GM18870 (cell line): ENCODE data around the gene SLC47A2.
"Not testable (repeated sequence)": the region's sequence is repeated elsewhere in the genome, so short reads cannot be mapped to it uniquely, and the experiment has no call there.

ENCODE experiments used
- ATAC-seq: cut with Tn5 transposase; IDR thresholded peaks from one replicate; pipeline ENCODE4 v1.9.1; 2021; ENCODE audit warnings: moderate library complexity; ENCODE audit not compliant: unreplicated experiment

Gene SLC47A2

GRCh38 chr17:19716108-19717030 lies at the start of gene SLC47A2:
Gene SLC47A2 (minus strand): TSS chr17:19716584. CDS start chr17:19716555, 29 bp downstream.
- ATAC-seq, result no peak

- no peak for ATAC-seq
These were observed 49.6 kb upstream of the SLC47A2 start for GRCh38 chr17:19766016-19766415.

- ATAC-seq, result not testable (repeated sequence)
These were observed 47.6 kb upstream of the SLC47A2 start for GRCh38 chr17:19763991-19764390.

- no peak for ATAC-seq
These were observed 47.0 kb upstream of the SLC47A2 start for GRCh38 chr17:19763416-19763815.

- ATAC-seq, result no peak
These were observed 46.2 kb upstream of the SLC47A2 start for GRCh38 chr17:19762515-19762961.

- ATAC-seq, result no peak
These were observed 44.4 kb upstream of the SLC47A2 start for GRCh38 chr17:19760746-19761145.

- ATAC-seq, result no peak
These were observed 43.5 kb upstream of the SLC47A2 start for GRCh38 chr17:19759568-19760549.

- no peak for ATAC-seq
These were observed 41.3 kb upstream of the SLC47A2 start for GRCh38 chr17:19757536-19758180.

GRCh38 chr17:19756546-19756945 lies 40.2 kb upstream of the SLC47A2 start:
- ATAC-seq, result no peak

GRCh38 chr17:19755821-19756510 lies 39.6 kb upstream of the SLC47A2 start:
- no peak for ATAC-seq

GRCh38 chr17:19755392-19755791 lies 39.0 kb upstream of the SLC47A2 start:
- ATAC-seq, result no peak

GRCh38 chr17:19753661-19754463 lies 37.5 kb upstream of the SLC47A2 start:
- ATAC-seq, result no peak

- ATAC-seq, result no peak
These were observed 36.7 kb upstream of the SLC47A2 start for GRCh38 chr17:19753051-19753509.

GRCh38 chr17:19752216-19753050 lies 36.0 kb upstream of the SLC47A2 start:
- ATAC-seq, result no peak

- ATAC-seq, result no peak
These were observed 34.5 kb upstream of the SLC47A2 start for GRCh38 chr17:19750835-19751234.

- no peak for ATAC-seq
These were observed 33.7 kb upstream of the SLC47A2 start for GRCh38 chr17:19750020-19750572.

GRCh38 chr17:19748807-19749193 lies 32.4 kb upstream of the SLC47A2 start:
- no peak for ATAC-seq
